Astrocyte (in vitro differentiated cells and primary cell): ENCODE data around the gene CELSR3. TPM values are rescaled to one million over a fixed set of nuclear protein-coding genes. Genes with fewer than 3 reads are reported as not detected.

Experiments used
- DNase-seq: peaks from one replicate; pipeline ENCODE4 v3.0.0-alpha.2; 2010; ENCODE audit warnings: low read depth
- FAIRE-seq: peaks from 2 replicates; lab custom pipeline; 2011; peaks lifted over from hg19 to GRCh38; lab: Jason Lieb, UNC
- H2AFZ ChIP-seq: 2 replicates; pipeline ENCODE4 v1.6.0; 2012; ENCODE audit warnings: low read depth, low read length, inconsistent platforms
- H3K27ac ChIP-seq: 2 replicates; pipeline ENCODE4 v1.5.1; 2011; ENCODE audit warnings: low read depth, low read length, inconsistent platforms
- H3K27me3 ChIP-seq: 2 replicates; pipeline ENCODE4 v1.6.0; 2011; ENCODE audit warnings: low read length, inconsistent platforms; ENCODE audit not compliant: insufficient read depth
- H3K36me3 ChIP-seq: 2 replicates; pipeline ENCODE4 v1.5.1; 2011; ENCODE audit warnings: low read length, inconsistent platforms; ENCODE audit not compliant: insufficient read depth
- H3K4me1 ChIP-seq: 2 replicates; pipeline ENCODE4 v1.5.1; 2011; ENCODE audit warnings: low read length, inconsistent platforms; ENCODE audit not compliant: insufficient read depth
- H3K4me2 ChIP-seq: 2 replicates; pipeline ENCODE4 v1.6.0; 2012; ENCODE audit warnings: low read length, inconsistent platforms
- H3K4me3 ChIP-seq: 2 replicates; pipeline ENCODE4 v1.5.1; 2011; ENCODE audit warnings: low read depth, mild to moderate bottlenecking, low read length, inconsistent platforms; ENCODE audit not compliant: insufficient read depth
- H3K79me2 ChIP-seq: 2 replicates; pipeline ENCODE4 v1.6.0; 2012; ENCODE audit warnings: mild to moderate bottlenecking, low read length, inconsistent platforms; ENCODE audit not compliant: insufficient read depth
- H3K9ac ChIP-seq: 2 replicates; pipeline ENCODE4 v1.6.0; 2012; ENCODE audit warnings: mild to moderate bottlenecking, low read length, inconsistent platforms
- H3K9me3 ChIP-seq: 2 replicates; pipeline ENCODE4 v1.5.1; 2012; ENCODE audit warnings: low read depth, mild to moderate bottlenecking, low read length, inconsistent platforms; ENCODE audit not compliant: insufficient read depth
- H4K20me1 ChIP-seq: 2 replicates; pipeline ENCODE4 v1.6.0; 2012; ENCODE audit warnings: low read length, inconsistent platforms; ENCODE audit not compliant: insufficient read depth
- H3K27ac Mint-ChIP-seq: one replicate; pipeline ENCODE4 v1.8.0; 2021; ENCODE audit warnings: mild to moderate bottlenecking, mixed read lengths; ENCODE audit not compliant: unreplicated experiment
- H3K27me3 Mint-ChIP-seq: one replicate; pipeline ENCODE4 v1.8.0; 2021; ENCODE audit warnings: low read depth, mixed read lengths; ENCODE audit not compliant: unreplicated experiment
- H3K36me3 Mint-ChIP-seq: one replicate; pipeline ENCODE4 v1.8.0; 2021; ENCODE audit warnings: low read depth, mixed read lengths; ENCODE audit not compliant: unreplicated experiment
- H3K4me1 Mint-ChIP-seq: one replicate; pipeline ENCODE4 v1.8.0; 2021; ENCODE audit warnings: low read depth, mixed read lengths; ENCODE audit not compliant: unreplicated experiment
- H3K4me3 Mint-ChIP-seq: one replicate; pipeline ENCODE4 v1.8.0; 2021; ENCODE audit warnings: mild to moderate bottlenecking, moderate library complexity, mixed read lengths; ENCODE audit not compliant: unreplicated experiment
- H3K9me3 Mint-ChIP-seq: one replicate; pipeline ENCODE4 v1.8.0; 2021; ENCODE audit warnings: mild to moderate bottlenecking, mixed read lengths; ENCODE audit not compliant: unreplicated experiment
- EZH2 ChIP-seq: IDR thresholded peaks from 2 replicates; pipeline ENCODE4 v1.6.1; 2012; ENCODE audit warnings: mild to moderate bottlenecking, low read length, inconsistent platforms; ENCODE audit not compliant: insufficient read depth
- total RNA-seq: library from RNA; stranded (reverse); gene quantifications from 2 replicates; pipeline ENCODE4 v1.2.1, GENCODE V29; 2021
- TF ChIP-seq, protein P1 (sequence below): IDR thresholded peaks from 2 replicates; pipeline ENCODE4 v1.5.1; 2011; ENCODE audit warnings: low read depth, mild to moderate bottlenecking, inconsistent platforms, low read length, moderate library complexity; ENCODE audit not compliant: insufficient read depth

The CELSR3 gene
- total RNA-seq, 1 donor from 2014 or later: 8.6 TPM

DNA sequence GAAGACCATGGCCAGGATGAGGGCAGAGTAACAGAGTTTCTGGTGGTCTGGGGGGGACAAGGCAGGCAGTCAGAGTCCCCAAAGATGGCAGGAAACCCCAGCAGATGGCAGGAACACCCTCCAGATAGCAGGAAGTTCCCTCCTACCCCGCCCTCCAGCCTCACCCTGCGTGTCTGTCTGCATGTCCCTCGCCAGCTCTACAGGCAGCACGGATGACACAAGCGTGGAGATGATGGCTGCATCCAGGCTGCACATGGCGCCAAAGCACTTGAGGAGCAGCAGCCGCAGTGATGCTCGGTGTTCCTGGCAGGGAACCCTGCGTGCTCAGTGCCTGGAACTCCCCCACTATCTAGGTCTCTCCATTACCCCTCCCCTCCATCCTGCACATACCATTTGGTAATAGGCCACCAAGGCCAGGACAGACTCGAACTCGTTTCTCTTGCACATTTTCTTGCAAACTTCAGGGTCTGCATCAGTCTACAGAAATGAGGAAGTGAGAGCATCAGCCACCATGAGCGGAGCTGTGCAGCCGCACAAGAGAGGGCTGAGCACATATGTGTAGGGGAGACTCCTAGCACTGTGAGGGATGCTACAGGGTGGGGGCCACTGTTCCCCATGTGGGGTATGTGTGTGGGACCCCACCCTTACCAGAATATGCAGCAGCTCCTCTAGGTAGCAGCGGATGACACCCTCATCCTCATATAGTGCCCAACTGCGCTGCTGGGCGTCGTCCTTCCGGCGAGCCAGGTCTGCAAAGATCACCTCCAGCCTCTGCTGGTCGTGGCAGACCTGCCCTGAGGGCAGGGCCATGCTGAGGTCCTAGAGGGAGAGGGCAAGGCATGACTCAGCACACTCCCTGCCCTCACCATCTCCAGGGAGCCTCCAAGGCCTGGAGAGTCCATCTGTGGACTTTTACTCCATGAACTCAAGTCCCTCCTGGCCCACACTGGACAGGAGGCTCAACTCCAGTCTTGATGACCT, 17.0 kb upstream of the CELSR3 start:
- Histone ChIP-seq H4K20me1 (peaks cover 13% of the 10 kb centered on the region), H3K9ac (no peak overlapping the region), H3K4me2 (no peak overlapping the region), H3K79me2 (peaks cover 1% of the 10 kb centered on the region), H3K4me3 (no peak overlapping the region), H3K36me3 (peaks cover 11% of the 10 kb centered on the region), H3K4me1 (peaks cover 17% of the 10 kb centered on the region), H3K27me3 (no peaks in the 10 kb centered on the region), H3K27ac (no peak overlapping the region), H3K9me3 (no peaks in the 10 kb centered on the region), H2AFZ (no peak overlapping the region)
- H3K4me3 Mint-ChIP-seq: no peak overlapping the region
- no peak for FAIRE-seq
- no peaks in the 10 kb centered on the region for H3K9me3 Mint-ChIP-seq
- H3K36me3 Mint-ChIP-seq: peaks cover 39% of the 10 kb centered on the region
- no peak overlapping the region for H3K27ac Mint-ChIP-seq
- no peak for DNase-seq
- H3K27me3 Mint-ChIP-seq: no peaks in the 10 kb centered on the region
- H3K4me1 Mint-ChIP-seq: peaks cover 12% of the 10 kb centered on the region
- TF ChIP-seq EZH2: no peak
- TF ChIP-seq, protein P1, sequence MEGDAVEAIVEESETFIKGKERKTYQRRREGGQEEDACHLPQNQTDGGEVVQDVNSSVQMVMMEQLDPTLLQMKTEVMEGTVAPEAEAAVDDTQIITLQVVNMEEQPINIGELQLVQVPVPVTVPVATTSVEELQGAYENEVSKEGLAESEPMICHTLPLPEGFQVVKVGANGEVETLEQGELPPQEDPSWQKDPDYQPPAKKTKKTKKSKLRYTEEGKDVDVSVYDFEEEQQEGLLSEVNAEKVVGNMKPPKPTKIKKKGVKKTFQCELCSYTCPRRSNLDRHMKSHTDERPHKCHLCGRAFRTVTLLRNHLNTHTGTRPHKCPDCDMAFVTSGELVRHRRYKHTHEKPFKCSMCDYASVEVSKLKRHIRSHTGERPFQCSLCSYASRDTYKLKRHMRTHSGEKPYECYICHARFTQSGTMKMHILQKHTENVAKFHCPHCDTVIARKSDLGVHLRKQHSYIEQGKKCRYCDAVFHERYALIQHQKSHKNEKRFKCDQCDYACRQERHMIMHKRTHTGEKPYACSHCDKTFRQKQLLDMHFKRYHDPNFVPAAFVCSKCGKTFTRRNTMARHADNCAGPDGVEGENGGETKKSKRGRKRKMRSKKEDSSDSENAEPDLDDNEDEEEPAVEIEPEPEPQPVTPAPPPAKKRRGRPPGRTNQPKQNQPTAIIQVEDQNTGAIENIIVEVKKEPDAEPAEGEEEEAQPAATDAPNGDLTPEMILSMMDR: no peak

DNA sequence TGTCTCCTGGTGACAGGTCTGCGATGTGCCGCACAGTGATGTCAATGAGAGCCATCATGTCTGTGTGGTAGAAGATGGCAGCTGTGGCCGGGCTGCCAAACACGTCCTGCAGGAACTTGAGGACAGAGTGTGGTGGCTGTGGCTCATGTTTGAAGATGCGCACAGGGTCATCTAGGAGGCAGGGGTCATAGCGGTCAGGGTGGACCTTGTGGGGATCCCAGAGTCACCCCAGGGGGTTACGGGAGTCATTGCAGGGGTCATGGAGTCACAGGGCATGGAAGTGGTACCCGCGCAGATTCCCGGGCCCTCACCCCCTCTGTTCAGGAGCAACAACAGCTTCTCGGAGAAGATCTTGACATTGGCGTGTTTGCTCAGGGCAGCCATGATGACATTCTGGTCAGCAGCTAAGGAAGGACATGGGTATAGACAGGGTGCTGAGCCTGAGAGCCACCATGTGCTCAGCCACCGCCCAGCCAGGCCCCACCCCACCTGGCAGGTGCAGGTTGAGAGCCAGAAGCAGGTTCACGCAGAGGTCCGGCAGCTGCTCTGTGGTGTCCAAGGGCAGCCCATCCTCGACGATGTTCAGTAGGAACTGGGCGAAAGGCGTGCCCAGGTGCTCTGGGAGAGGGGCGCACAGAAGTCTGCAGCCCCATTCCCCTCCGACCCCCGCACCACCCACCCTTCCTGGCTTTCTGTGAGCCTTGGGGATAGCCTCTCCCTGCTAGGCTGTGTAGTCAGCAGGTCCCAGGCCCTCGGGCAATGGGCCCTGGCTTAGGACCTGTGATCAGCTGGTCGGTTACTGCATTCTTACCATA, 16.1 kb upstream of the CELSR3 start:
- H3K36me3 Mint-ChIP-seq: peaks cover 41% of the 10 kb centered on the region
- Histone ChIP-seq H3K27me3 (no peaks in the 10 kb centered on the region), H3K36me3 (peaks cover 11% of the 10 kb centered on the region), H3K9ac (no peak overlapping the region), H3K4me1 (peaks cover 7% of the 10 kb centered on the region), H3K79me2 (no peaks in the 10 kb centered on the region), H3K4me2 (no peak overlapping the region), H2AFZ (no peak overlapping the region), H3K27ac (no peak overlapping the region), H4K20me1 (peaks cover 4% of the 10 kb centered on the region), H3K4me3 (no peak overlapping the region), H3K9me3 (no peaks in the 10 kb centered on the region)
- peaks cover 5% of the 10 kb centered on the region for H3K4me1 Mint-ChIP-seq
- TF ChIP-seq, protein P1: no peak
- TF ChIP-seq EZH2: no peak
- H3K27me3 Mint-ChIP-seq: no peaks in the 10 kb centered on the region
- H3K4me3 Mint-ChIP-seq: no peak overlapping the region
- FAIRE-seq (no peak), DNase-seq (no peak)
- H3K9me3 Mint-ChIP-seq: no peaks in the 10 kb centered on the region
- H3K27ac Mint-ChIP-seq: no peak overlapping the region
